NCI-H510A (cell line): ENCODE data around the gene FAM184B.
A peak's percentile ranks its signal among the peaks of the same experiment; 100 is the strongest.

Source experiments
- DNase-seq: peaks from one replicate; lab custom pipeline; 2025; lab: John Stamatoyannopoulos, UW

FAM184B gene

GRCh38 chr4:17773135-17773698 lies 8.2 kb downstream of the FAM184B start:
- DNase-seq = no peak

- DNase-seq = peak; percentile 50
Measured at GRCh38 chr4:17771284-17771908, 10.0 kb downstream of the FAM184B start.

GRCh38 chr4:17770845-17771244 lies 10.6 kb downstream of the FAM184B start:
- DNase-seq = no peak

GRCh38 chr4:17769406-17770174 lies 11.8 kb downstream of the FAM184B start:
- DNase-seq = no peak

- no peak for DNase-seq
Measured at GRCh38 chr4:17766826-17767458, 14.5 kb downstream of the FAM184B start.

- DNase-seq = no peak
Measured at GRCh38 chr4:17765514-17766286, 15.7 kb downstream of the FAM184B start.

- no peak for DNase-seq
Measured at GRCh38 chr4:17763931-17764330, 17.5 kb downstream of the FAM184B start.

- DNase-seq = no peak
Measured at GRCh38 chr4:17763416-17763815, 18.0 kb downstream of the FAM184B start.

GRCh38 chr4:17762726-17763125 lies 18.7 kb downstream of the FAM184B start:
- DNase-seq = no peak

GRCh38 chr4:17761062-17761461 lies 20.4 kb downstream of the FAM184B start:
- DNase-seq = no peak

- DNase-seq = no peak
Measured at GRCh38 chr4:17760626-17761025, 20.8 kb downstream of the FAM184B start.

GRCh38 chr4:17758485-17758884 lies 22.9 kb downstream of the FAM184B start:
- DNase-seq = no peak

- no peak for DNase-seq
Measured at GRCh38 chr4:17757621-17758020, 23.8 kb downstream of the FAM184B start.

- DNase-seq = no peak
Measured at GRCh38 chr4:17753646-17754045, 27.8 kb downstream of the FAM184B start.

GRCh38 chr4:17740702-17741101 lies 40.7 kb downstream of the FAM184B start:
- no peak for DNase-seq

GRCh38 chr4:17736484-17736883 lies 44.9 kb downstream of the FAM184B start:
- DNase-seq = no peak

- DNase-seq = no peak
Measured at GRCh38 chr4:17726911-17727310, 54.5 kb downstream of the FAM184B start.

GRCh38 chr4:17723648-17724047 lies 57.8 kb downstream of the FAM184B start:
- DNase-seq = no peak

- no peak for DNase-seq
Measured at GRCh38 chr4:17722356-17722700, 59.1 kb downstream of the FAM184B start.

GRCh38 chr4:17721496-17722355 lies 59.7 kb downstream of the FAM184B start:
- no peak for DNase-seq

- no peak for DNase-seq
Measured at GRCh38 chr4:17719106-17719505, 62.3 kb downstream of the FAM184B start.
